Activated naive CD8-positive, alpha-beta T cell treated with anti-CD3 and anti-CD28 coated beads, Interleukin-2, amount 50 U/mL, for 24 hours (primary cell): ENCODE measurements around the gene UVRAG.

ENCODE experiments used
- ATAC-seq: fragments of 150-1000 bp; cut with Tn5 transposase; one replicate; pipeline ENCODE4 v1.10.0; 2021
- DNase-seq: peaks from one replicate; pipeline ENCODE4 v3.0.0; 2021
- H3K27ac Mint-ChIP-seq: one replicate; pipeline ENCODE4 v1.8.0; 2021; ENCODE audit warnings: mild to moderate bottlenecking, mixed read lengths
- H3K27me3 Mint-ChIP-seq: one replicate; pipeline ENCODE4 v1.8.0; 2021; ENCODE audit warnings: mixed read lengths
- H3K36me3 Mint-ChIP-seq: one replicate; pipeline ENCODE4 v1.8.0; 2021; ENCODE audit warnings: low read depth, mixed read lengths
- H3K4me1 Mint-ChIP-seq: one replicate; pipeline ENCODE4 v1.8.0; 2021; ENCODE audit warnings: mixed read lengths
- H3K4me3 Mint-ChIP-seq: one replicate; pipeline ENCODE4 v1.8.0; 2021; ENCODE audit warnings: mild to moderate bottlenecking, moderate library complexity, mixed read lengths
- H3K9me3 Mint-ChIP-seq: one replicate; pipeline ENCODE4 v1.8.0; 2021; ENCODE audit warnings: mixed read lengths

The UVRAG gene

GRCh38 chr11:76005756-76006155, 190.7 kb downstream of the UVRAG start:
- DNase-seq (no peak), ATAC-seq (no peak)
- Mint-ChIP-seq H3K36me3 (peaks cover 53% of the 10 kb centered on the region), H3K4me3 (no peak overlapping the region), H3K9me3 (peaks cover 7% of the 10 kb centered on the region), H3K27me3 (no peaks in the 10 kb centered on the region), H3K4me1 (no peaks in the 10 kb centered on the region), H3K27ac (no peak overlapping the region)

DNA sequence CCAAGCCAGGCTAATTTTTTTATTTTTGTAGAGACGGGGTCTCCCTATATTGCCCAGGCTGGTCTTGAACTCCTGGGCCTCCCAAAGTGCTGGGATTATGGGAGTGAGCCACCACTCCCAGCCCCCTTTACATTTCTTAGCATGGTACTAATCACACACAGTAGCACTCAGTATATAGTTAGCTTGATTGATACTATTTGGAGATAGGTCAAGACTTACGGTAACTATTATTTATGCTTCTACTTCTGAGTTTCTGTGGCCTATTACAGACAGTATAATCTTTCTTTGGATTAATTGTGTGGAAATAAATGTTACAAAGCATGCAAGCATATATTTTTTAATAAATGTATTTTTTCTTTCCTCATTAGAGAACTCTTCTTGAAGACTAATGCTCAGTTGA, 192.2 kb downstream of the UVRAG start:
- H3K4me3 Mint-ChIP-seq: no peak overlapping the region
- H3K27me3 Mint-ChIP-seq: no peaks in the 10 kb centered on the region
- DNase-seq (no peak), ATAC-seq (no peak)
- no peaks in the 10 kb centered on the region for H3K9me3 Mint-ChIP-seq
- peaks cover 49% of the 10 kb centered on the region for H3K36me3 Mint-ChIP-seq
- no peak overlapping the region for H3K27ac Mint-ChIP-seq
- H3K4me1 Mint-ChIP-seq: no peaks in the 10 kb centered on the region

- Mint-ChIP-seq H3K9me3 (no peaks in the 10 kb centered on the region), H3K27me3 (no peaks in the 10 kb centered on the region), H3K4me3 (no peak overlapping the region), H3K36me3 (peaks cover 50% of the 10 kb centered on the region), H3K4me1 (no peaks in the 10 kb centered on the region), H3K27ac (no peak overlapping the region)
- DNase-seq (no peak), ATAC-seq (no peak)
Observed at GRCh38 chr11:76008474-76008873, 193.5 kb downstream of the UVRAG start.

DNA sequence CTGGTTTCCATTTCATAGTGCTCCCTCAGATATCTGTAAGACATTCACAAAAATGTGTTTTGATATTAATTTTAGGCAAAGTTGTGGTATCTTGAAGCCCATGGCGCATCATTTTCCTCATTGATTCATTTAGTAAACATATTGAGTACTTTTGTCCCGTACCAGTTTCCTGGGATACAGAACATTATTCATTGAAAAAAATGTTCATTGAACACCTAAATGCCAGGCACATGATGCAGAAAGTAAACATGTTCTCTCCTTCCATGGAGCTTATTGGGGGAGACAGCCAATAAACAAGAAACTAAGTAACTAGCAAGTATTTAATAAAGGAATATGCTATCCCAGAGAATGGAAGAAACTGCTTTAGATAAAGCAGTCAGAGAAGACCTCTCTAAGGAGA, 195.0 kb downstream of the UVRAG start:
- Mint-ChIP-seq H3K4me1 (no peaks in the 10 kb centered on the region), H3K36me3 (peaks cover 46% of the 10 kb centered on the region)
- ATAC-seq: no peak

DNA sequence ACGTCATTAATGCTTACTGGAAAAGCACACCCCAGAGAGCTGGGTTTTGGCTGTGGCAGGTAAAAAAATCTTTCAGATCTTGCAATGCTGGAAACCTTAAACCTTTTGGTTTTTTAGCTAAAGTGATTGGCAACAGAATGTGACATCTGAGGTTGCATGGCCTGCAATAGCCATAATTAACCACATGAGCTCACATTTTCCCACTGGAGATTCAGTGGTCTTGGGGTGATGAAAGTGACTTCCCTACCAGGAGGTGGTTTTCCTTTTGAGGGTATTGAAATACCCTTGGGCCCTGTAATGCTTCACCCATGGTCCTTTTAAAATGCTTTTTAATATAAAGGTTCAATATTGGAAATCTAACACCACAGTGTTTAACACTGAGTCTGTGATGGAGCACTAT, 198.5 kb downstream of the UVRAG start:
- Mint-ChIP-seq H3K27ac (no peak overlapping the region), H3K27me3 (no peaks in the 10 kb centered on the region), H3K36me3 (peaks cover 57% of the 10 kb centered on the region), H3K4me3 (no peak overlapping the region), H3K9me3 (peaks cover 18% of the 10 kb centered on the region), H3K4me1 (peaks cover 2% of the 10 kb centered on the region)
- no peak for DNase-seq
- ATAC-seq: no peak

More for the DNA sequence above, 195.0 kb downstream of the UVRAG start:
- no peak for DNase-seq
- Mint-ChIP-seq H3K9me3 (no peaks in the 10 kb centered on the region), H3K4me3 (no peak overlapping the region), H3K27me3 (no peaks in the 10 kb centered on the region), H3K27ac (no peak overlapping the region)

DNA sequence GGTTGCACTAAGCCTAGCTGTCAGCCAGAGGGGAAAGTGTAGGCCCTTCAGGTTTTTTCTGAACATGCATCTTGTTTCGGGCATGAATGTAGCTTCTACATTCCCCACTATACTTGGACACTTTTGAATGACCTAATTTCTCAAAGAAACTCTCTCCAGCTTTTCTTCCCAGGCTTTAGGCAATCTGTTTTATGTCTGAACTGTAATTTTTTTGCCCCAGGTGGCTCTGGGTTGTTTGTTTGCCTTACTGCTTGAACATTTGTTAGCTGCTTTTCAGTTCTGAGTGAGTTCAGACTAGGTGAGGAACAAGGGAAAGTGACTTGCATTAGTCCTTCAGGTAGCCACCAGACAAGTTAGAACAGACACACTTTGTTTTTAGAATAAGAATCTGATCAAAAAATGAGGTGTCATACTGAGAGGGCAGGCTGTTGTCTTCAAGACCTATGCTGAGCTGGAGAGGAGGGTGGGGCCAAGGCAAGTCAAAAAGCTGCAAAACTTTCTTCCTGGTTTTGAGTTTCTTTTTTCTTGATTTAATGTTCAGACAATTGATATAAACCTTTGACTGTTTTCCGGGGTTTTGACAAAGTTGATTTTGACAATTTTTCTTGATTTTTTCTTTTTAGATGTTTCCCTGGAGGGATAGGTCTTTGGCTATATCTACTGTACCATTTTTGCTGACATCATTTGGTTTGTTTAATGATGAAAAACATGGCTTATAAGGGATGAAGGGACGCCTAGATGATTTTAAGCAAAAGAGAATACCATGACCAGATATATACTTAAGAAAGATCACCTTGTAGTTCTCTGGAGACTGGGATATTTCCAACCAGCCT, 208.4 kb downstream of the UVRAG start:
- no peaks in the 10 kb centered on the region for H3K27me3 Mint-ChIP-seq
- H3K4me3 Mint-ChIP-seq: no peak overlapping the region
- peaks cover 2% of the 10 kb centered on the region for H3K4me1 Mint-ChIP-seq
- DNase-seq (no peak), ATAC-seq (no peak)
- H3K9me3 Mint-ChIP-seq: no peaks in the 10 kb centered on the region
- no peak overlapping the region for H3K27ac Mint-ChIP-seq
- H3K36me3 Mint-ChIP-seq: peaks cover 28% of the 10 kb centered on the region

DNA sequence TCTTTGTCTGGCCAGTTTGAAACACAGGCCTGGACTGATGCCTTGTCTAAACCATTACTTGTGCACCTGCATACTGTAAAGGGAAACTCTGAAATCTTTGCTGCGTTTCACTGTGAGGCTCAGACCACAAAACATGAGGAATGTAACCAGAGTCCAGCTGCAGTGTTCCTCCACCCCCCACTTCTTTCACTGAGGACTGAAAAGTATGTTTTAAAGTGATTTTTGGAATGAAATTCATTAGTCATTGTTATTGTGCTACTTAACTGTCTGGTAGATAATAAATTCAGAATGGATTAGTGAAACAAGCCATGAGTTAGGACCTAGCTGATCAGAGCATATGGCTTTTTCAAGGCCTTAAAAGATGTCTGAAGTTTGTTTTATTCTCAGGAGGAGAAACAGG, 210.1 kb downstream of the UVRAG start:
- Mint-ChIP-seq H3K27ac (no peak overlapping the region), H3K9me3 (no peaks in the 10 kb centered on the region), H3K4me3 (no peak overlapping the region), H3K36me3 (peaks cover 21% of the 10 kb centered on the region), H3K4me1 (peaks cover 2% of the 10 kb centered on the region), H3K27me3 (no peaks in the 10 kb centered on the region)
- ATAC-seq (no peak), DNase-seq (no peak)

DNA sequence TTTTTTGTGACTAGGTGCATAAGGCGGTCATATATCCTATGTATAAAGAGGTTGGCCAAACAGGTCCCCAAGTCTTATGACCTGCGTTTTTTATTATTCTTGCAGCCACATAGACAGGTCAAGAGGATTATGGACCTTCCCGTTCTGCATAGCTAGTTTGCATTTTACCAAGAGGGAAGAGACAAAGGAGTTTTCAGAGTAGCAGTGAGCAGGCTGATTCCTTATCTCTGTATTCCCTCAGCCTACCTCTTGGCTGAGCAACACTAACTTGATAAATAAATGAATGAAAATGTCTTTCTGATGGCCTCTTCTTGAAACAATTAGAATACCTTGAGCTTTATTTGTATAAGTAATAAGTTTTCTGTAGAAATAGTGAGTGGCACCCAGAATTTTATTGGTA, 210.8 kb downstream of the UVRAG start:
- no peaks in the 10 kb centered on the region for H3K9me3 Mint-ChIP-seq
- H3K27ac Mint-ChIP-seq: no peak overlapping the region
- DNase-seq (no peak), ATAC-seq (no peak)
- H3K27me3 Mint-ChIP-seq: no peaks in the 10 kb centered on the region
- H3K4me3 Mint-ChIP-seq: no peak overlapping the region
- H3K4me1 Mint-ChIP-seq: peaks cover 2% of the 10 kb centered on the region
- H3K36me3 Mint-ChIP-seq: peaks cover 21% of the 10 kb centered on the region

DNA sequence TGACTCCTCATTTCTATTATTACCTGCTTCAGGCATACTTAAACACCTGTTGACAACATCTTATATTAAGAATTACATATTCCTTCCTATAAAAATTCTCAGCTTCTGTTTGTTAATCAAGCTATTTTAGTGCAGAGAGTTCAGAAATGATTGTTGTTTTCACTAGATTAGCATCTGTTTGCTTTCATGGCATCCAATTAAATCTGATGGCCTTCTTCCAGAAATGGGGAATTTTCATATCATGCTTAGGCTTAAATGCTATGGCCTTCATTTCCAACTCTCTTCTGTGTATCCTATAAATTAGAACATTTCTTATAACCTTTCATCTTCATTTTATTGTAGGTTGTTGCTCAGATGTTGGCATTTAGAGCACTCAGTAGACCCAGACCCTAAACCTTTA, 211.3 kb downstream of the UVRAG start:
- Mint-ChIP-seq H3K27ac (no peak overlapping the region), H3K4me3 (no peak overlapping the region)

DNA sequence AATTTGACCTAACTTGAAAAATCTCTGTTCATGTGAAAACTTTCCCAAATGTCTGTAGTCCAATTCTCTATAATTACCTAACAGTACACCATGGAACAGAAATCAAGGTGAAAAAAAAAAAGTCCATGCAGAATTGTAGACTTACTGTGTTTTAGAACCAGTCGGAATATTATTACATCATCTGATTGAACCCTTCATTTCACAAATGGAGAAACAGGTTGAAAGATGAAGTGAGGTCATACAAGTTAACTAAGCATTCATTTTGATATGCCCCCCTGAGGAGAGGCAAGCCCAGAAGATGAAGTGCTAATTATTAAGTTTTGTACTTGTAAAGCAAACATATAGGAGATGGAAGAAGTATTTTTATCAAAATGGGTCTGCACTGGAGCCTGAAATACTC, 211.9 kb downstream of the UVRAG start:
- Mint-ChIP-seq H3K36me3 (peaks cover 17% of the 10 kb centered on the region), H3K27me3 (no peaks in the 10 kb centered on the region), H3K4me1 (no peaks in the 10 kb centered on the region), H3K27ac (no peak overlapping the region), H3K9me3 (no peaks in the 10 kb centered on the region), H3K4me3 (no peak overlapping the region)
- DNase-seq (no peak), ATAC-seq (no peak)

More for the DNA sequence above, 211.3 kb downstream of the UVRAG start:
- peaks cover 1% of the 10 kb centered on the region for H3K4me1 Mint-ChIP-seq
- H3K36me3 Mint-ChIP-seq: peaks cover 20% of the 10 kb centered on the region
- no peak for DNase-seq
- H3K27me3 Mint-ChIP-seq: no peaks in the 10 kb centered on the region
- H3K9me3 Mint-ChIP-seq: no peaks in the 10 kb centered on the region
- no peak for ATAC-seq

DNA sequence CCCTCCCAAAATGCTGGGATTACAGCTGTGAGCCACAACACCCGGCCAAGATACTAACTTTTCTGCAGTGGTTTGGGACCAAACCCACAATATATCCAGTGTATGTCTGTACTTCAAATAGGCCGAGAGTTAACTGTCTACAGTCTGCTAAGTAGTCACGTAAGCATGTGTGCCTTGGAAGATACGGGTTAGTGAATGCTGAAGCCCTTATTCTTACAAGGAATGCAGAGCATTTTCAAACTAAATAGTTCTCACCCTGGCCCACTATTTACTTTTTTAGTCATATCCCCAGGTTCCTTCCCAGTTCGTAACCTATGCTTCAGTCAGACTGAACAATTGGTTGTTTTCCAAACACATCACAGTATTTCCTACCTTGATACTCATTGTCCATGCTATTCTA, 215.3 kb downstream of the UVRAG start:
- ATAC-seq (no peak), DNase-seq (no peak)
- Mint-ChIP-seq H3K27ac (no peak overlapping the region), H3K36me3 (peaks cover 14% of the 10 kb centered on the region), H3K27me3 (no peaks in the 10 kb centered on the region), H3K4me3 (no peak overlapping the region), H3K4me1 (peaks cover 2% of the 10 kb centered on the region), H3K9me3 (no peaks in the 10 kb centered on the region)

DNA sequence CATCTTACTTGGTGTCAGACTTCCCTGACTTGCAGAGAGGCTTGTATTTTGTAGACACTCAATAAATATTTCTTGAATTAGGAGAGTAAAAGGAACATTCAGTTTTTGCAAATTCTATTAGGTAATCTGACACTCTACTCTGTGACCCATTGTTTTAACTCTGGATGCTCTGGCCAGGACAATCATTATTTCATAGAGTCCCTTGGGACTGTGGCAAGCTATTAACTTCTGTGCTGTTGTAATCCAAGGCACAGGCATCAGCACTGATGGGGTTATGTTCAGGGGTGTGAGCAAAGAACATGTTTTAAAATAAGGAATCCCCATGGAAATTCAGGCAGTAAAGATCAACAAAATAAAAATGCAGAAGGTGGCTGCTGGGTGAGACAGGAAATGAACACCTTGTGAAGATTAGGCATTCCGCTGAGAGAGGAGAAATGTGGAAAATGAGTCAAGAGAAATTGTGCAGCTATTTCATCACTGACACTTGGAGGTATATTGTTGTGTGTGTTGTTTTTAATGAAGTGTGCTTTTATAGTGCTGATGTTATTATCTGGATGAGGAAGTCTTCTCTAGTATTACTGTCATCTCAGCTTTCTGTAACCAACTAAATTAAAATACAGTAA, 216.1 kb downstream of the UVRAG start:
- H3K27me3 Mint-ChIP-seq: no peaks in the 10 kb centered on the region
- DNase-seq: no peak
- ATAC-seq: no peak
- peaks cover 14% of the 10 kb centered on the region for H3K36me3 Mint-ChIP-seq
- H3K4me1 Mint-ChIP-seq: peaks cover 2% of the 10 kb centered on the region
- H3K9me3 Mint-ChIP-seq: no peaks in the 10 kb centered on the region
- H3K27ac Mint-ChIP-seq: no peak overlapping the region
- H3K4me3 Mint-ChIP-seq: no peak overlapping the region

DNA sequence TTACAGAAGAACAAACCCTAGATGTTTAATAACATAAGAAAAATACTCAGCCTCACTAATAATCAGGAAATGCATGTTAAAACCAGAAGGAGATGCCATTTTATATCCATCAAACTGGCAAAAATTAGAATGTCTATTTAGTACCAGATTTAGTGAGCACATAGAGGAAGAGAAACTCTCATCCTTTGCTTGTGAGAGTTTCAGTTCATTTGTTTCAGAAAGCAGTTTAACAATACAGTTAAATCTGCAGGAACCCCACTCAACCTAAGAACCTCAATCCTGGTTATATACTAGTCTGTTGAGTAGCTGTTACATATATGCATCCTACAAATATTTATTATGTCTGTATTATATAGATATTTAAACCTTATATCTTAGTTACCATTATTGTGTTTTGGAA, 218.7 kb downstream of the UVRAG start:
- Mint-ChIP-seq H3K27me3 (no peaks in the 10 kb centered on the region), H3K4me1 (peaks cover 2% of the 10 kb centered on the region)

GRCh38 chr11:76035020-76035419, 220.0 kb downstream of the UVRAG start:
- DNase-seq (no peak), ATAC-seq (no peak)
- H3K36me3 Mint-ChIP-seq: peaks cover 3% of the 10 kb centered on the region
- H3K4me3 Mint-ChIP-seq: no peak overlapping the region
- H3K27ac Mint-ChIP-seq: no peak overlapping the region
- no peaks in the 10 kb centered on the region for H3K9me3 Mint-ChIP-seq
- H3K27me3 Mint-ChIP-seq: no peaks in the 10 kb centered on the region
- H3K4me1 Mint-ChIP-seq: peaks cover 2% of the 10 kb centered on the region

More for the DNA sequence above, 218.7 kb downstream of the UVRAG start:
- H3K4me3 Mint-ChIP-seq: no peak overlapping the region
- peaks cover 9% of the 10 kb centered on the region for H3K36me3 Mint-ChIP-seq
- H3K27ac Mint-ChIP-seq: no peak overlapping the region
- H3K9me3 Mint-ChIP-seq: no peaks in the 10 kb centered on the region
- ATAC-seq (no peak), DNase-seq (no peak)

DNA sequence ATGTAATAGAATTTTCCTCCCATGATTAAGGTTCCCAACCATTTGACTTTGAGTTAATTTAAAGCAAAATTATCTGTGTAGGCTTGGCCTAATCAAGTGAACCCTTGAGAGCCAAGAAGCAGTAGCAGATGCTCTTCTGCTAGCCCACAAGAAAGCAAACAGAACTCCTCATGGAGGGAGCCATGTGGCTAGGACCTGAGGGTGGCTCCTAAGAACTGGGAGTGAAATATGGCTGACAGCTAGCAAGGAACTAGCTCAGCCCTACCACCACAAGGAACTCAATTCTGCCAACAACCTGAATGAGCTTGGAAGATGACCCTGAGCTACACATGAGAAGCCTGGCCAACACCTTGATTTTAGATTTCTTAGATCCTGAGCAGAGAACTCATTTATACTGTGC, 223.6 kb downstream of the UVRAG start:
- ATAC-seq: no peak
- no peak overlapping the region for H3K27ac Mint-ChIP-seq
- H3K9me3 Mint-ChIP-seq: no peaks in the 10 kb centered on the region
- no peak overlapping the region for H3K4me3 Mint-ChIP-seq
- no peaks in the 10 kb centered on the region for H3K27me3 Mint-ChIP-seq
- H3K4me1 Mint-ChIP-seq: peaks cover under 1% of the 10 kb centered on the region
- peaks cover 7% of the 10 kb centered on the region for H3K36me3 Mint-ChIP-seq
- no peak for DNase-seq
